ENCODE results near the gene DDR1. TPM values are rescaled to one million over a fixed set of nuclear protein-coding genes. Genes with fewer than 3 reads are reported as not detected.

DDR1 gene
- total RNA-seq, 2 donors from 2014 or later: 140 to 151 TPM

GRCh38 chr6:30875244-30876038 is 8.9 kb upstream of the DDR1 start:
- peak; percentile 62 for DNase-seq
- Mint-ChIP-seq H3K27me3 (ENCODE audit: insufficient read depth) (peaks cover 3% of the 10 kb centered on the region), H3K9me3 (peaks cover 47% of the 10 kb centered on the region), H3K36me3 (ENCODE audit: low read depth) (peaks cover 3% of the 10 kb centered on the region), H3K4me3 (no peak overlapping the region), H3K4me1 (peaks cover 15% of the 10 kb centered on the region), H3K27ac (no peak overlapping the region)
- no peak overlapping the region for H3K27ac ChIP-seq (ENCODE audit: low read depth, low read length)
- H3K9me3 ChIP-seq (ENCODE audit: control insufficient read depth, low read length): peaks cover 35% of the 10 kb centered on the region
- peaks cover 5% of the 10 kb centered on the region for H3K4me1 ChIP-seq (ENCODE audit: control insufficient read depth, insufficient read depth, low read length)
- no peak overlapping the region for H3K9ac ChIP-seq (ENCODE audit: extremely low read depth, low read length, poor library complexity, severe bottlenecking)
- whole genome bisulfite sequencing, 2 experiments (ENCODE audit: insufficient coverage in 1 of 2, insufficient read length in 1 of 2): 85 to 97% methylated on average over 16 to 18 of the region's 18 CpGs
- H3K4me3 ChIP-seq (ENCODE audit: low read length): peak overlapping the region; percentile 14
- H3K27me3 ChIP-seq (ENCODE audit: control insufficient read depth, insufficient read depth, low read length, poor library complexity, severe bottlenecking): no peaks in the 10 kb centered on the region
- TF ChIP-seq CTCF (conservative IDR thresholded peaks at IDR 0.05): no peak
- H3K36me3 ChIP-seq (ENCODE audit: control insufficient read depth, insufficient read depth, low read length): no peaks in the 10 kb centered on the region

- 75 to 85% methylated on average over 4 of the region's 4 CpGs for WGBS, 2 experiments (ENCODE audit: insufficient coverage in 1 of 2, insufficient read length in 1 of 2)
- H3K4me1 ChIP-seq (ENCODE audit: control insufficient read depth, insufficient read depth, low read length): peaks cover 5% of the 10 kb centered on the region
- H3K27ac Mint-ChIP-seq: no peak overlapping the region
- peaks cover 3% of the 10 kb centered on the region for H3K27me3 Mint-ChIP-seq (ENCODE audit: insufficient read depth)
- H3K4me3 ChIP-seq (ENCODE audit: low read length): no peak overlapping the region
- no peaks in the 10 kb centered on the region for H3K36me3 ChIP-seq (ENCODE audit: control insufficient read depth, insufficient read depth, low read length)
- no peak overlapping the region for H3K9ac ChIP-seq (ENCODE audit: extremely low read depth, low read length, poor library complexity, severe bottlenecking)
- H3K36me3 Mint-ChIP-seq (ENCODE audit: low read depth): peaks cover 3% of the 10 kb centered on the region
- DNase-seq: no peak
- H3K4me1 Mint-ChIP-seq: peaks cover 21% of the 10 kb centered on the region
- TF ChIP-seq CTCF (conservative IDR thresholded peaks at IDR 0.05): no peak
- peaks cover 40% of the 10 kb centered on the region for H3K9me3 Mint-ChIP-seq
- H3K27me3 ChIP-seq (ENCODE audit: control insufficient read depth, insufficient read depth, low read length, poor library complexity, severe bottlenecking): no peaks in the 10 kb centered on the region
- H3K27ac ChIP-seq (ENCODE audit: low read depth, low read length): no peak overlapping the region
- peaks cover 27% of the 10 kb centered on the region for H3K9me3 ChIP-seq (ENCODE audit: control insufficient read depth, low read length)
- H3K4me3 Mint-ChIP-seq: no peak overlapping the region
Observed at GRCh38 chr6:30876039-30876730, 8.1 kb upstream of the DDR1 start.

- peaks cover 25% of the 10 kb centered on the region for H3K9me3 Mint-ChIP-seq
- Histone ChIP-seq H3K27ac (ENCODE audit: low read depth, low read length) (no peak overlapping the region), H3K36me3 (ENCODE audit: control insufficient read depth, insufficient read depth, low read length) (no peaks in the 10 kb centered on the region), H3K9ac (ENCODE audit: extremely low read depth, low read length, poor library complexity, severe bottlenecking) (no peak overlapping the region), H3K9me3 (ENCODE audit: control insufficient read depth, low read length) (peaks cover 14% of the 10 kb centered on the region), H3K4me3 (ENCODE audit: low read length) (no peak overlapping the region), H3K27me3 (ENCODE audit: control insufficient read depth, insufficient read depth, low read length, poor library complexity, severe bottlenecking) (no peaks in the 10 kb centered on the region), H3K4me1 (ENCODE audit: control insufficient read depth, insufficient read depth, low read length) (peaks cover 5% of the 10 kb centered on the region)
- H3K36me3 Mint-ChIP-seq (ENCODE audit: low read depth): peaks cover 3% of the 10 kb centered on the region
- no peak overlapping the region for H3K4me3 Mint-ChIP-seq
- 28 to 37% methylated on average over 5 to 15 of the region's 15 CpGs for WGBS, 2 experiments (ENCODE audit: insufficient coverage in 1 of 2, insufficient read length in 1 of 2)
- peaks cover 34% of the 10 kb centered on the region for H3K4me1 Mint-ChIP-seq
- peak; percentile 95 for TF ChIP-seq CTCF (conservative IDR thresholded peaks at IDR 0.05)
- peaks cover 3% of the 10 kb centered on the region for H3K27me3 Mint-ChIP-seq (ENCODE audit: insufficient read depth)
- peak; percentile 95 for DNase-seq
- H3K27ac Mint-ChIP-seq: peak overlapping the region; percentile 77
Observed at GRCh38 chr6:30877419-30878262, 6.7 kb upstream of the DDR1 start.
